LNCAP (cell line): Measurements from ENCODE around the gene NID2.

Source experiments
- TF ChIP-seq, protein P1 (sequence below): fragments of 450-650 bp; IDR thresholded peaks from 2 replicates; pipeline ENCODE4 v1.5.1; 2017; ENCODE audit warnings: mild to moderate bottlenecking

NID2 gene

GRCh38 chr14:52011523-52011922 is 57.3 kb downstream of the NID2 start:
- TF ChIP-seq, protein P1, sequence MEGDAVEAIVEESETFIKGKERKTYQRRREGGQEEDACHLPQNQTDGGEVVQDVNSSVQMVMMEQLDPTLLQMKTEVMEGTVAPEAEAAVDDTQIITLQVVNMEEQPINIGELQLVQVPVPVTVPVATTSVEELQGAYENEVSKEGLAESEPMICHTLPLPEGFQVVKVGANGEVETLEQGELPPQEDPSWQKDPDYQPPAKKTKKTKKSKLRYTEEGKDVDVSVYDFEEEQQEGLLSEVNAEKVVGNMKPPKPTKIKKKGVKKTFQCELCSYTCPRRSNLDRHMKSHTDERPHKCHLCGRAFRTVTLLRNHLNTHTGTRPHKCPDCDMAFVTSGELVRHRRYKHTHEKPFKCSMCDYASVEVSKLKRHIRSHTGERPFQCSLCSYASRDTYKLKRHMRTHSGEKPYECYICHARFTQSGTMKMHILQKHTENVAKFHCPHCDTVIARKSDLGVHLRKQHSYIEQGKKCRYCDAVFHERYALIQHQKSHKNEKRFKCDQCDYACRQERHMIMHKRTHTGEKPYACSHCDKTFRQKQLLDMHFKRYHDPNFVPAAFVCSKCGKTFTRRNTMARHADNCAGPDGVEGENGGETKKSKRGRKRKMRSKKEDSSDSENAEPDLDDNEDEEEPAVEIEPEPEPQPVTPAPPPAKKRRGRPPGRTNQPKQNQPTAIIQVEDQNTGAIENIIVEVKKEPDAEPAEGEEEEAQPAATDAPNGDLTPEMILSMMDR, result no peak

- TF ChIP-seq, protein P1, result no peak
Observed at GRCh38 chr14:52010173-52010693, 58.6 kb downstream of the NID2 start.

- TF ChIP-seq, protein P1, result no peak
Observed at GRCh38 chr14:52008136-52008535, 60.7 kb downstream of the NID2 start.

DNA sequence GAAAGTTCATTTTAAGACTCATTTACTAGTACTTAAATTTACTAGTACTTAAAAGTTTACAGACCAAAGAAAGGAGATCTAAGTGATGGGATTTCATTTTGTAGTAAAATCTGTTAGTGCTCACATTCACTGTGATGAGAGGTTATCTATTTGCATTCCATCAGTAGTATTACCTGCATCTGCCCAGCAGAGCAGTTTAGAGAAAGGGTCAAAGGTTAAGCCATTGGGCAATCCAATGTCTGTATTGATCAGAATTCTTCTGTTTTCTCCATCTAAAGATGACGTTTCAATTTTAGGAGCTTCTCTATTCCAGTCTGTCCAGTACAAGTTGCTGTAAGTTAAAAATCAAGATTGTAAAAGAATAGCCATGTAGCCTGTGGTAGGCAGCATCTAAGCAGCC is 61.2 kb downstream of the NID2 start:
- TF ChIP-seq, protein P1, result no peak

DNA sequence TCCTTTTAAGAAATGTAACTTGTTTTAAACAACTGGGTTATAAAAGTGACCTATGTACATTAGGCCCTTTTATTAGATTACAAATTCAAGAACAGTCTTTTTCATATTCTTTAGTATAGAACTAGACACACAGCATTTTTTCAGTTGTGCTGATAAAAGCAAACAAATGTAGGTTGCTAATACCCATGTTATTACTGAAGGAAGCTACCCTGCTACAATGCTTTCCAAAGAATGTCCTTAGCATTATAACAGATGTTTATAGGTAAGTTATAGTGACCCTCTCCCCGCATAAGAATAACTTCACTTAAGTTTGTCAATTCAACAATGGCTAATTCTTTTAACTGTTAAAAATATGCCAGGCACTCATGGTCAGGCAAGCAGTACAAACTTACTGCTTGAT is 61.6 kb downstream of the NID2 start:
- TF ChIP-seq, protein P1, result no peak

GRCh38 chr14:52006361-52006760 is 62.5 kb downstream of the NID2 start:
- TF ChIP-seq, protein P1, result no peak

DNA sequence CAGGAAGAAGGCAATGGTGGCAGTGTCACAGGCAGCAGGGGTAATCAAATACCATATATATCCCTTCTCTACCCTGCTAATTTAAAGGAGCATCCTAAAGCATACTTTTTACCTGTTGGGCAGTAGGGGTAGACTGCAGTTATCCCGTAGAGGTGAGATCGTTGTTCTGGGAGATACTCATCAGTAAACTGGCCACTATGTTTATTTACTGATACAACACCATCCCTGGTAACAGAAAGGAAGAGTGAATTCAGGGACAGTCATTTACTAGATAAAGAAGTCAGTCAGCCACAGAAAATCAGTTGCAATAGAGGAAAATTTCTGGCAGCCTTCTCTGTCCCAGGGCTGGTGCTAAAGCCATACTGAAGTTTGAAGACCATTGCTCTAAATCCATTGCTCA is 63.2 kb downstream of the NID2 start:
- TF ChIP-seq, protein P1, result no peak

DNA sequence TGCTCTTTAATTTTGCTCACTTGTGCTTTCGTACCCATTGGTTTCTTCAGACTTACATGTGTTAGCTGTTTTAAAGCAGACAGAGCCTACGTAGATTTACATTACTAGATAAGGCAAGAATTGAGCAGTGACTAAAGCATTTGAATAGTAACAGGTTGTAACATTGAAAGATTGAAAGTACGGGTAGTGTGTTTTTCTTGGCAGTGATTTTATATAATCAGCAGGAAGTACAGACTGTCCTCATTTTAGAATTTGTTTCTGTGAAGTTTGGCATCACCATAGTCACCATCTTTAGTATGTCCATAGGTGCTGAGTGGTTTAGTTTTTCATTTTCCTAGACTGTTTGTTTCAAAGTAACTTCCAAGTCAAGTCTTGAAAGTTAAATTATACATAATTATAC is 65.5 kb downstream of the NID2 start:
- TF ChIP-seq, protein P1, result no peak
